ENCODE measurements around the gene RAB26. TPM values are rescaled to one million over a fixed set of nuclear protein-coding genes. Genes with fewer than 3 reads are reported as not detected.
A peak's percentile ranks its signal among the peaks of the same experiment; 100 is the strongest.

Gene RAB26
- total RNA-seq, 8 experiments from 2014 or later, result 3.3 to 22.2 (median 5.2) TPM

- peak overlapping the region in 3 of 5 donors; percentile 32 to 49 (median 39) for H3K4me3 ChIP-seq
- 15 to 80% (median 43%) methylated on average over 1 to 6 of the region's 24 CpGs; no CpG with 5 or more reads in 6 of the 10 experiments for WGBS, 10 experiments
- ATAC-seq (replicated peaks in 6 of 8), result peak in 3 of 8 experiments; percentile 0 to 3 (median 1)
- peaks cover 50 to 52% of the 10 kb centered on the region in 2 donors for H3K4me1 ChIP-seq (replicated peaks in 1 of 2)
- H3K27ac ChIP-seq, result no peak overlapping the region
- in situ Hi-C loops (cut with MboI; ENCODE audit: low pct_unique_long_range_greater_than_20kb in 2 of 9, low sequenced_read_pairs in 9 of 9, unreplicated experiment in 9 of 9), result loop anchor here in 6 of 9 experiments (10.0 to 25.0 kb wide), 3 partner anchors 113 to 138 kb away; partner anchors contain the start of genes NHERF2 (in 3 of the 6), NPW (in 3 of the 6), ZNF598 (in 3 of the 6) and NTHL1 (in 1 of the 6)
These were observed 1.4 kb downstream of the RAB26 start for GRCh38 chr16:2149630-2150417.

- Histone ChIP-seq H3K27ac (no peak overlapping the region), H3K4me3 (no peak overlapping the region), H3K4me1 (replicated peaks in 1 of 2) (peaks cover 50 to 52% of the 10 kb centered on the region in 2 donors)
- ATAC-seq (replicated peaks in 6 of 8), result peak in 3 of 8 experiments; percentile 2 to 6 (median 4)
- in situ Hi-C loops (cut with MboI; ENCODE audit: low pct_unique_long_range_greater_than_20kb in 2 of 9, low sequenced_read_pairs in 9 of 9, unreplicated experiment in 9 of 9), result no loop called here
- WGBS, 10 experiments, result 0 to 58% (median 21%) methylated on average over 1 to 5 of the region's 18 CpGs; no CpG with 5 or more reads in 3 of the 10 experiments
These were observed 2.2 kb downstream of the RAB26 start for GRCh38 chr16:2150418-2151187.

- in situ Hi-C loops (cut with MboI; ENCODE audit: low pct_unique_long_range_greater_than_20kb in 2 of 9, low sequenced_read_pairs in 9 of 9, unreplicated experiment in 9 of 9), result no loop called here
- 25 to 61% (median 46%) methylated on average over 2 to 6 of the region's 13 CpGs; no CpG with 5 or more reads in 4 of the 10 experiments for WGBS, 10 experiments
- Histone ChIP-seq H3K27ac (no peak overlapping the region), H3K4me1 (replicated peaks in 1 of 2) (peaks cover 50 to 52% of the 10 kb centered on the region in 2 donors), H3K4me3 (no peak overlapping the region)
- ATAC-seq (replicated peaks in 6 of 8), result no peak
These were observed 3.0 kb downstream of the RAB26 start for GRCh38 chr16:2151188-2152091.

- H3K4me1 ChIP-seq (replicated peaks in 1 of 2), result peaks cover 50 to 56% of the 10 kb centered on the region in 2 donors
- peak in 1 of 8 experiments; percentile 0 for ATAC-seq (replicated peaks in 6 of 8)
- H3K27ac ChIP-seq, result no peak overlapping the region
- peak overlapping the region; percentile 19 to 98 (median 70) for H3K4me3 ChIP-seq
- in situ Hi-C loops (cut with MboI; ENCODE audit: low pct_unique_long_range_greater_than_20kb in 2 of 9, low sequenced_read_pairs in 9 of 9, unreplicated experiment in 9 of 9), result no loop called here
- WGBS, 10 experiments, result 0 to 69% (median 19%) methylated on average over 1 to 11 of the region's 25 CpGs; no CpG with 5 or more reads in 2 of the 10 experiments
These were observed 4.5 kb downstream of the RAB26 start for GRCh38 chr16:2152695-2153506.

- peak overlapping the region; percentile 59 to 98 (median 75) for H3K4me3 ChIP-seq
- peak overlapping the region in 1 of 2 donors; percentile 26 for H3K27ac ChIP-seq
- WGBS, 10 experiments, result 0 to 7% (median 0%) methylated on average over 3 to 17 of the region's 23 CpGs; no CpG with 5 or more reads in 2 of the 10 experiments
- peaks cover 48 to 55% of the 10 kb centered on the region in 2 donors for H3K4me1 ChIP-seq (replicated peaks in 1 of 2)
- in situ Hi-C loops (cut with MboI; ENCODE audit: low pct_unique_long_range_greater_than_20kb in 2 of 9, low sequenced_read_pairs in 9 of 9, unreplicated experiment in 9 of 9), result no loop called here
- no peak for ATAC-seq (replicated peaks in 6 of 8)
These were observed 6.2 kb downstream of the RAB26 start for GRCh38 chr16:2154533-2155090.

- Histone ChIP-seq H3K4me1 (replicated peaks in 1 of 2) (peaks cover 47 to 54% of the 10 kb centered on the region in 2 donors), H3K4me3 (peak within 1 kb of the TSS; percentile 59 to 98 (median 75)), H3K27ac (peak within 1 kb of the TSS; percentile 26 to 54)
- in situ Hi-C loops (cut with MboI; ENCODE audit: low pct_unique_long_range_greater_than_20kb in 2 of 9, low sequenced_read_pairs in 9 of 9, unreplicated experiment in 9 of 9), result no loop called here
- 0% methylated on average over 2 to 6 of the region's 94 CpGs; no CpG with 5 or more reads in 3 of the 10 experiments for WGBS, 10 experiments
- ATAC-seq (replicated peaks in 6 of 8), result peak; percentile 58 to 90 (median 85)
These were observed 6.9 kb downstream of the RAB26 start, which contains the start of gene TRAF7 for GRCh38 chr16:2155091-2155950. Gene TRAF7 (plus strand): TSS chr16:2155782. CDS start chr16:2163921, 8,139 bp downstream.

DNA sequence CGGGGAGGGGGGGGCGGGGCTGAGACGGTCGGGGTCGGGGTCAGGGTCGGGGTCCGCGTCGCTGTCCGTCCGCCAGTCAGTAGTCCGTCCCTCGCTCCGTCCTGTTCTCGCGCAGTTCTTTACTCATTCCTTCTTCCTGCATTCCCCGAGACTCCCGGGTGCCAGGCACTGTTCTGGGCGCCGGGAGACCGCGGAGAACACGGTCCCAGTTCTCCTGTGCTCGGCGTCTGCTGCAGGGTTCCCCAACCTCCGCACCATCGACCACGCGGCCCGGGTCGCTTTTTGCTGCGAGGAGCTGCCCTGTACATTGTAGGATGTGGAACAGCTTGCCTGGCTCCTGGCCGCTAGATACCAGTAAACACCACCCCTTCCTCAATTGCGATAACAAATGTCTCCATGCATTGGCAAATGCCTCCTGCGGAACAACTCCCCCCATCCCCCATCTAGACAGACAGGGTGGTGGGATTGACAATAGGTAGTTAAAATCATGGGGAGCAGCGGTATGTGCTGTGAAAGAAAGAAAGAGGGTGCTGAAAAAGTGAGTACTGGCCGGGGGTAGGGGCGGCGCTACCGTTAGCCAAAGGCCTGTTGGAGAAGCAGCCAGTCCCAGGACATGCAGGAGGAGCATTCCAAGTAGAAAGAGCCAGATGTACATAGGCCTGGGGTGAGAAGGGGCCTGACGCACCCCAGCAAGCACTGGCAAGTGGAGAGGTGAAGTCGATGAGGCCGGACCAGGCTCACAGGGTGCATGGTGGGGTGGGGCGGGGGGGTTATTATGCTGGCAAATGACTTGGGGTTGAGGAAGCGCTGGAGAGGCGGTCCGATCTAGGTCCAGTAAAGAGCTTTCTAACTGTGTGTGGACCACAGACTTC is 7.8 kb downstream of the RAB26 start:
- peak overlapping the region; percentile 49 to 54 (median 51) for H3K4me3 ChIP-seq
- in situ Hi-C loops (cut with MboI; ENCODE audit: low pct_unique_long_range_greater_than_20kb in 2 of 9, low sequenced_read_pairs in 9 of 9, unreplicated experiment in 9 of 9), result no loop called here
- WGBS, 10 experiments, result 0 to 7% (median 0%) methylated on average over 1 to 5 of the region's 47 CpGs; no CpG with 5 or more reads in 3 of the 10 experiments
- peak overlapping the region; percentile 12 to 54 for H3K27ac ChIP-seq
- H3K4me1 ChIP-seq (replicated peaks in 1 of 2), result peaks cover 46 to 54% of the 10 kb centered on the region in 2 donors
- ATAC-seq (replicated peaks in 6 of 8), result peak in 3 of 8 experiments; percentile 0 to 3 (median 2)

- Histone ChIP-seq H3K4me1 (replicated peaks in 1 of 2) (peaks cover 39 to 52% of the 10 kb centered on the region in 2 donors), H3K4me3 (peak overlapping the region; percentile 49 to 54 (median 51)), H3K27ac (no peak overlapping the region)
- ATAC-seq (replicated peaks in 6 of 8), result no peak
- WGBS, 10 experiments, result 17 to 71% methylated on average over 1 to 3 of the region's 5 CpGs; no CpG with 5 or more reads in 8 of the 10 experiments
- in situ Hi-C loops (cut with MboI; ENCODE audit: low pct_unique_long_range_greater_than_20kb in 2 of 9, low sequenced_read_pairs in 9 of 9, unreplicated experiment in 9 of 9), result no loop called here
These were observed 8.4 kb downstream of the RAB26 start for GRCh38 chr16:2156849-2157224.

DNA sequence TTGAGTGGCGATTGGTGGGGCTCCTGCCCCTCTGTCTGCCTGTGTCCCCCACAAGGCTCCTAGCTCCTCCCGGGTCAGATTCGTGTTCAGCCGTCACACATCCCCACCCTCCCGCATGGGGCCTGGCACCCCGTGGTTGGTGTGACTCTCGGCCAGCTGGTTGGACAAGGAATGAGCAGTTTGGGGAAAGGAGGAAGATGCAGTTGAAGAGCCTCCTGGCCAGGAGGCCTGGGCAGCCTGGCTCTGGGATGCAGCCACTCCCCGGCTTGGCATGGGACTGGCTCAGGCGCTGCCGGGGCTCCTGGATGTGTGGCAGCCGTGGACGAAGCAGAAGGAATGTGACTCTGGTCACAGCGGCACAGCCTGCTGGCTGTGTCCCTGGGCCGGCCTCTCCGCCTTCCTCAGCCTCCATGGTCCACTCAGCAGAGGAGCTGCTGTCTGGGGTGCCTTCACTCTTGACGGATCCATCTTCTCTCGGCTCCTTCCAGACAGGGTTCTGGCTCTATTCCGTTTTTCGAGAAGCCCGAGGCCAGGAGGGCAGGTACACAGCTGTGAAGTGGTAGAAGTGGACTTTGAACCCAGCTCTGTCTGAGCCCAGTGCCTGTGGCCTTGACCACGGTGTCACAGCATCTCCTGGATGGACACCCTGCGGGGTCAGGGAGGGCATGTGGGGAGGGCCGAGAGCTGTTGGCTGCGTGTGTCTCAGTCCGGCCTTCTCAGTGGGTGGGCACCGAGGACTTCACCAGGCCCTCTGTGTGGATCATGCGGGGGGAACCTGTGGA is 9.2 kb downstream of the RAB26 start:
- ATAC-seq (replicated peaks in 6 of 8), result no peak
- WGBS, 10 experiments, result 57 to 86% (median 75%) methylated on average over 1 to 8 of the region's 27 CpGs; no CpG with 5 or more reads in 5 of the 10 experiments
- H3K27ac ChIP-seq, result no peak overlapping the region
- H3K4me3 ChIP-seq, result no peak overlapping the region
- H3K4me1 ChIP-seq (replicated peaks in 1 of 2), result peaks cover 37 to 50% of the 10 kb centered on the region in 2 donors
- in situ Hi-C loops (cut with MboI; ENCODE audit: low pct_unique_long_range_greater_than_20kb in 2 of 9, low sequenced_read_pairs in 9 of 9, unreplicated experiment in 9 of 9), result no loop called here

All from motor neuron (in vitro differentiated cells).